GM19328 (cell line): ENCODE results near the gene ARL14.

Source experiments
- ATAC-seq: cut with Tn5 transposase; IDR thresholded peaks from one replicate; pipeline ENCODE4 v1.9.1; 2021; ENCODE audit warnings: mild to moderate bottlenecking, moderate library complexity; ENCODE audit not compliant: unreplicated experiment

The ARL14 gene

GRCh38 chr3:160676547-160677303, at the start of gene ARL14:
Gene ARL14, plus strand, starts transcription at chr3:160677160. Its CDS starts 187 bp downstream, at chr3:160677347.
- ATAC-seq, result no peak

- ATAC-seq, result no peak
Observed at GRCh38 chr3:160629491-160629890, 47.5 kb upstream of the ARL14 start.

- no peak for ATAC-seq
Observed at GRCh38 chr3:160633361-160634083, 43.4 kb upstream of the ARL14 start.

- ATAC-seq, result no peak
Observed at GRCh38 chr3:160635213-160635612, 41.7 kb upstream of the ARL14 start.

GRCh38 chr3:160637086-160637485, 39.9 kb upstream of the ARL14 start:
- ATAC-seq, result no peak

GRCh38 chr3:160638184-160638583, 38.8 kb upstream of the ARL14 start:
- ATAC-seq, result no peak

- no peak for ATAC-seq
Observed at GRCh38 chr3:160641665-160642309, 35.2 kb upstream of the ARL14 start.

- no peak for ATAC-seq
Observed at GRCh38 chr3:160643994-160644393, 33.0 kb upstream of the ARL14 start.

- no peak for ATAC-seq
Observed at GRCh38 chr3:160644491-160644890, 32.5 kb upstream of the ARL14 start.

- ATAC-seq, result no peak
Observed at GRCh38 chr3:160648701-160649100, 28.3 kb upstream of the ARL14 start.

- no peak for ATAC-seq
Observed at GRCh38 chr3:160649596-160649995, 27.4 kb upstream of the ARL14 start.

- ATAC-seq, result no peak
Observed at GRCh38 chr3:160653512-160653911, 23.4 kb upstream of the ARL14 start.

GRCh38 chr3:160660902-160661301, 16.1 kb upstream of the ARL14 start:
- no peak for ATAC-seq

GRCh38 chr3:160661660-160662059, 15.3 kb upstream of the ARL14 start:
- no peak for ATAC-seq

GRCh38 chr3:160665231-160665630, 11.7 kb upstream of the ARL14 start:
- no peak for ATAC-seq

- ATAC-seq, result peak; percentile 65
Observed at GRCh38 chr3:160665784-160666526, 11.0 kb upstream of the ARL14 start.

GRCh38 chr3:160667452-160667851, 9.5 kb upstream of the ARL14 start:
- ATAC-seq, result no peak

GRCh38 chr3:160668454-160668853, 8.5 kb upstream of the ARL14 start:
- ATAC-seq, result no peak

GRCh38 chr3:160671231-160671630, 5.7 kb upstream of the ARL14 start:
- ATAC-seq, result peak; percentile 93

- ATAC-seq, result no peak
Observed at GRCh38 chr3:160671995-160672394, 5.0 kb upstream of the ARL14 start.

GRCh38 chr3:160673188-160673587, 3.8 kb upstream of the ARL14 start:
- ATAC-seq, result no peak
